Peyer's patch (tissue), 4 donors: ENCODE results near the gene FAM180B. TPM values are rescaled to one million over a fixed set of nuclear protein-coding genes. Genes with fewer than 3 reads are reported as not detected.
A peak's percentile ranks its signal among the peaks of the same experiment; 100 is the strongest.
"Not testable (repeated sequence)": the region's sequence is repeated elsewhere in the genome, so short reads cannot be mapped to it uniquely, and the experiment has no call there.

ENCODE experiments used
- DNase-seq, 3 donors: peaks; one replicate each; pipeline ENCODE4 v3.0.0-alpha.2; 2017 to 2019
- H3K27ac ChIP-seq, 4 donors: fragments of 200-600 bp; sonication (generic); one replicate each; pipeline ENCODE4 v1.5.1; 2016 to 2019
- H3K27me3 ChIP-seq, 2 donors: fragments of 200-600 bp; sonication (generic); one replicate each; pipeline ENCODE4 v1.5.1; 2019
- H3K36me3 ChIP-seq, 3 donors: fragments of 200-600 bp; sonication (generic); one replicate each; pipeline ENCODE4 v1.5.1; 2016 to 2019
- H3K4me1 ChIP-seq, 4 donors: fragments of 200-600 bp; sonication (generic); one replicate each; pipeline ENCODE4 v1.5.1; 2016 to 2019
- H3K4me3 ChIP-seq, 4 donors: fragments of 200-600 bp; sonication (generic); 1 replicate in 3 of 4; 2 replicates in 1 of 4; pipeline ENCODE4 v1.5.1; 2016 to 2019; ENCODE audit warnings: mild to moderate bottlenecking in 1 of 4
- H3K9me3 ChIP-seq, 4 donors: fragments of 200-600 bp; sonication (generic); one replicate each; pipeline ENCODE4 v1.5.1; 2016 to 2019; ENCODE audit warnings: mild to moderate bottlenecking in 1 of 4
- POLR2A ChIP-seq, 2 donors: fragments of 450-650 bp; IDR thresholded peaks; one replicate each; pipeline ENCODE4 v1.5.1; 2017; ENCODE audit warnings: antibody characterized with exemption in 2 of 2, mild to moderate bottlenecking in 2 of 2, moderate library complexity in 2 of 2
- total RNA-seq, 4 donors: library from RNA; depleted of rRNA; stranded (reverse); fragments of >200 nt; gene quantifications; one replicate each; pipeline ENCODE4 v1.1.0, GENCODE V29; 2016
- TF ChIP-seq, protein P1 (sequence below), 6 experiments: fragments of 450-650 bp in 4 of 6; fragments of 200-600 bp in 2 of 6; sonication (generic) in 1 of 6; IDR thresholded peaks; one replicate each; pipeline ENCODE4 v1.5.1; 2017 to 2019; ENCODE audit warnings: antibody characterized with exemption in 6 of 6, mild to moderate bottlenecking in 3 of 6, moderate library complexity in 1 of 6

Gene FAM180B
- total RNA-seq, 4 donors from 2014 or later = not detected

DNA sequence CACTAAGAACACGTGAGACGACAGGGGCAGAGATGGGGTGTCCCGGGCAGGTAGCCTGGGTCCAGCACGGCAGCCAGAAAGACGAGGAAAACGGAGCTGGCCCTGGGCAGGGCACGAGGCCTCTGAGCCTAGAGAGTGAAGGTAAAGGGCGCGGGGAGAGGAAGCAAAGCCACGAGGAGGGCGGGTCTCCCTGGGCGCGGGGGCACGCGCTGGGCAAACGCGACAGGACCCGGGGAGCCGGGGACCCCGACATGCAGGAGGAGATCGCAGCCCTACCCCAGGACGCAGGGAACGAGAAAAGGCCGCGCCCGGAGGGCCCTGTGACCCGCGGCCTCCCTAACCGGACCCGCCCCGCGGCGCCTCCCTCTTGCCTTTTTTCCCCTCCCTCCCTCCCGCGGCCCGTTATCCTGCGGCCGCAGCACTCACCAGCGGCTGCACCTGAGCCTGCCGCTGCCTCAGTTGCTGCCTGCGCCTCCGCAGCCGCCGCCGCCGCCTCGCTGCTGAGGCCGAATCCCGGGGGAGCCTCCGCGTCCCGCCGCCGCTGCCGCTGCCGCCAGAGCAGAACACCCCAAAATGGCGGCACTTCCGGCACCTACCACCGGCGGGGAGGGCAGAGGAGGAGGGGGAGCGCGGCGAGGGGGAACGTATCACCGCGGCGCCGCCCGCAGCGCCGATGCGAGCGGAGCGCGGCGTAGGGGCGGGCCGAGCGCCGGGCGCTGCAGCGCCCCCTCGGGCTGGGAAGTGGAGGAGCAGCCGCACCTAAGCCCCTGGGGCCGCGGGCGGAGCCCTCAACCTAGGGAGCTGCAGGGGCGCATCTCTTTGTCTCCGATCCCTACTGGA, 33.7 kb upstream of the FAM180B start, which contains the start of gene CELF1:
CELF1 (minus strand) TSS at position 567 of the 840 bp plus-strand sequence. CDS start 53,609 bp downstream, outside the sequence.
- H3K4me3 ChIP-seq = peak within 1 kb of the TSS; percentile 90 to 99 (median 97)
- DNase-seq = peak; percentile 90 to 96 (median 95)
- H3K9me3 ChIP-seq = no peaks in the 10 kb centered on the region
- no peaks in the 10 kb centered on the region for H3K27me3 ChIP-seq
- no peaks in the 10 kb centered on the region for H3K36me3 ChIP-seq
- H3K27ac ChIP-seq = peak within 1 kb of the TSS; percentile 85 to 98 (median 94)
- peak; percentile 26 to 55 for TF ChIP-seq POLR2A (IDR thresholded peaks at IDR 0.05)
- TF ChIP-seq, protein P1, sequence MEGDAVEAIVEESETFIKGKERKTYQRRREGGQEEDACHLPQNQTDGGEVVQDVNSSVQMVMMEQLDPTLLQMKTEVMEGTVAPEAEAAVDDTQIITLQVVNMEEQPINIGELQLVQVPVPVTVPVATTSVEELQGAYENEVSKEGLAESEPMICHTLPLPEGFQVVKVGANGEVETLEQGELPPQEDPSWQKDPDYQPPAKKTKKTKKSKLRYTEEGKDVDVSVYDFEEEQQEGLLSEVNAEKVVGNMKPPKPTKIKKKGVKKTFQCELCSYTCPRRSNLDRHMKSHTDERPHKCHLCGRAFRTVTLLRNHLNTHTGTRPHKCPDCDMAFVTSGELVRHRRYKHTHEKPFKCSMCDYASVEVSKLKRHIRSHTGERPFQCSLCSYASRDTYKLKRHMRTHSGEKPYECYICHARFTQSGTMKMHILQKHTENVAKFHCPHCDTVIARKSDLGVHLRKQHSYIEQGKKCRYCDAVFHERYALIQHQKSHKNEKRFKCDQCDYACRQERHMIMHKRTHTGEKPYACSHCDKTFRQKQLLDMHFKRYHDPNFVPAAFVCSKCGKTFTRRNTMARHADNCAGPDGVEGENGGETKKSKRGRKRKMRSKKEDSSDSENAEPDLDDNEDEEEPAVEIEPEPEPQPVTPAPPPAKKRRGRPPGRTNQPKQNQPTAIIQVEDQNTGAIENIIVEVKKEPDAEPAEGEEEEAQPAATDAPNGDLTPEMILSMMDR (IDR thresholded peaks at IDR 0.05) = peak; percentile 82 to 97 (median 92)
- H3K4me1 ChIP-seq = peaks cover 0 to 30% (median 2%) of the 10 kb centered on the region in 4 donors

DNA sequence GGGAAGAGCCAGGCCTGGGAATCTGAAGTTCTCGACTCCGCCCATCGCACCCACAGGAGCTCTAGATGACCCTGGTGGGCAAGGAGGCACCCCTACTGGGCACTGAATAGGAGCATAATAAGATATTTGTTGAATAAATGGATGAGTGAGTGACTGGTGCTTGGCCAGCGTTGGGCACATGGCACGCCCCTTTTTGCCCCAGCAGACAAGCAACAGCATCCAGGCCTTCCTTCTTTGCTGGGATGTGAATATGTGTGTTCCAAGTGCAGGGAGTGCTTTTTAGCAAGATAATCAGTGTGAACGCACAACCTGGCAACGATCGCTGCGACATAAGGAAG, 33.1 kb upstream of the FAM180B start:
- H3K9me3 ChIP-seq = no peaks in the 10 kb centered on the region
- no peaks in the 10 kb centered on the region for H3K27me3 ChIP-seq
- H3K36me3 ChIP-seq = no peaks in the 10 kb centered on the region
- H3K27ac ChIP-seq = peak overlapping the region; percentile 85 to 98 (median 94)
- H3K4me3 ChIP-seq = peak overlapping the region; percentile 90 to 99 (median 97)
- peaks cover 0 to 30% (median 2%) of the 10 kb centered on the region in 4 donors for H3K4me1 ChIP-seq
- no peak for TF ChIP-seq POLR2A (IDR thresholded peaks at IDR 0.05)
- TF ChIP-seq, protein P1 (IDR thresholded peaks at IDR 0.05) = no peak
- DNase-seq = no peak

DNA sequence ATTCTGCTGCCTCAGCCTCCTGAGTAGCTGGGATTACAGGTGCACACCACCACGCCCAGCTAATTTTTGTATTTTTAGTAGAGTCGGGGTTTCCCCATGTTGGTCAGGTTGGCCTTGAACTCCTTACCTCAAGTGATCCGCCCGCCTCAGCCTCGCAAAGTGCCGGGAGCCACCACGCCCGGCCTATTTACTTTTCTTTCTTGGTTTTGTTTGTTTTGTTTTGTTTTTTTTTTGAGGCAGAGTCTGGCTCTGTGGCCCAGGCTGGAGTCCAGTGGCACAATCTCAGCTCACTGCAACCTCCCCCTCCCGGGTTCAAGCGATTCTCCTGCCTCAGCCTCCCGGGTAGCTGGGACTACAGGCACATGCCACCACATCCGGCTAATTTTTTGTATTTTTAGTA, 29.5 kb upstream of the FAM180B start:
- not testable (repeated sequence) for H3K4me3 ChIP-seq, DNase-seq, H3K27me3 ChIP-seq, H3K4me1 ChIP-seq, H3K9me3 ChIP-seq, H3K27ac ChIP-seq, H3K36me3 ChIP-seq

DNA sequence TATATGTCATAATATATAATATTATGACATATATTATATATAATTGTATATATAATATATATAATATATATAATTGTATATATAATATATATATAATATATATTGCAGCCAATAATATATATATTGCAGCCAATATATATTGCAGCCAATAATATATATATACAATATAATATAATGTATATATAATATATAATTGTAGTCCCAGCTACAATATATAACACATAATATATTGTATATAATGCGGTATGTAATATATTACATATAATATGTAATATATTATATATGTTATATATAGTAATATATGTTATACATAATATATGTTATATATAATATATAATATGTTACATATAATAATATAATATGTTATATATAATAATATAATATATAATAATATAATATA, 27.8 kb upstream of the FAM180B start:
- Histone ChIP-seq H3K27ac (no peak overlapping the region), H3K4me1 (no peaks in the 10 kb centered on the region), H3K27me3 (no peaks in the 10 kb centered on the region), H3K4me3 (no peak overlapping the region), H3K9me3 (no peaks in the 10 kb centered on the region), H3K36me3 (no peaks in the 10 kb centered on the region)
- no peak for DNase-seq
- no peak for TF ChIP-seq POLR2A (IDR thresholded peaks at IDR 0.05)
- TF ChIP-seq, protein P1 (IDR thresholded peaks at IDR 0.05) = no peak

DNA sequence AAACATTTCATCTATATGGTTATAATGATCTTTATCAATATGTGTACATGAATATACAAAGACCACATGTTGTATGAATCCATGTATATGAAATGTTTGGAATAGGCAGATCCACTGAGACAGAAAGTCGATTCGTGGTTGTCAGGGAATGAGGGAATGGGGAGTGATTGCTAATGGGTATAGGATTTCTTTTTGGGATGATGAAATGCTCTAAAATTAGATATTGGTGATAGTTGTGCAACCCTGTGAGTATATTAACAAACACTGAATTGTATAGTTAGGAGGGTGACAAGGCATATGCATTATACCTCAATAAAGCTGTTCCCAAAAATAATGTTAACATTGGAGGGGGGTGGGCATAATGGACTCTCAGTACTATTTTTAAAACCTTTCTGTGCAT, 26.1 kb upstream of the FAM180B start:
- no peak overlapping the region for H3K27ac ChIP-seq
- TF ChIP-seq, protein P1 (IDR thresholded peaks at IDR 0.05) = no peak
- no peak for TF ChIP-seq POLR2A (IDR thresholded peaks at IDR 0.05)
- H3K4me3 ChIP-seq = no peak overlapping the region
- no peaks in the 10 kb centered on the region for H3K27me3 ChIP-seq
- no peak for DNase-seq
- peaks cover 0 to 11% (median 2%) of the 10 kb centered on the region in 4 donors for H3K4me1 ChIP-seq
- no peaks in the 10 kb centered on the region for H3K36me3 ChIP-seq
- H3K9me3 ChIP-seq = no peaks in the 10 kb centered on the region

DNA sequence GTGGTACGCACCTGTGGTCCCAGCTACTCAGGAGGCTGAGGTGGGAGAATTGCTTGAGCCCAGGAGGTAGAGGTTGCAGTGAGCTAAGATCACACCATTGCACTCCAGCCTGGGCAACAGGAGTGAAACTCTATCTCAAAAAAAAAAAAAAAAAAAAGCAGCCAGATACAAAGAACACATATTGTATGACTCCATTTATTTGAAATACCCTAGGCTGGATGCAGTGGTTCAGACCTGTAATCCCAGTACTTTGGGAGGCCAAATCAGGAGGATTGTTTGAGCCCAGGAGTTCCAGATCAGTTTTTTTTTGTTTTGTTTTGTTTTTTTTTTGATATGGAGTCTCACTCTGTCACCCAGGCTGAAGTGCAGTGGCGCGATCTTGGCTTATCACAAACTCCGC, 24.1 kb upstream of the FAM180B start:
- H3K36me3 ChIP-seq, H3K4me3 ChIP-seq, H3K27me3 ChIP-seq, H3K9me3 ChIP-seq, DNase-seq, H3K27ac ChIP-seq: not testable (repeated sequence)
- H3K4me1 ChIP-seq = peaks cover 0 to 23% (median 4%) of the 10 kb centered on the region in 4 donors

DNA sequence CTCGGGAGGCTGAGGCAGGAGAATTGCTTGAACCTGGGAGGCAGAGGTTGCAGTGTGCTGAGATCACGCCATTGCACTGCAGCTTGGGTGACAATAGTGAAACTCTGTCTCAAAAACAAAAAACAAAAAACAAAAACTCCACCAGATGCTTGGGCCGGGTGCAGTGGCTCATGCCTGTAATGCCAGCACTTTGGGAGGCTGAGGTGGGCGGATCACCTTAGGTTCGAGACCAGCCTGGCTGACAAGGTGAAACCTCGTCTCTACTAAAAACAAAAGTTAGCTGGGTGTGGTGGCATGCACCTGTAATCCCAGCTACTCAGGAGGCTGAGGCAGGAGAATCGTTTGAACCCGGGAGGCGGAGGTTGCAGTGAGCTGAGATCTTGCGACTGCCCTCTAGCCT, 22.1 kb upstream of the FAM180B start:
- not testable (repeated sequence) for H3K4me3 ChIP-seq, H3K27ac ChIP-seq, H3K9me3 ChIP-seq, H3K36me3 ChIP-seq, H3K27me3 ChIP-seq
- DNase-seq = peak in 1 of 3 donors; percentile 31
- peaks cover 0 to 23% (median 4%) of the 10 kb centered on the region in 4 donors for H3K4me1 ChIP-seq
